ENCODE measurements around the gene ANKRD23.
"Not testable (repeated sequence)": the region's sequence is repeated elsewhere in the genome, so short reads cannot be mapped to it uniquely, and the experiment has no call there.

ANKRD23 gene

GRCh38 chr2:96863575-96864342 lies 19.9 kb upstream of the ANKRD23 start:
- no peak for DNase-seq (ENCODE audit: low read depth, low spot score)

GRCh38 chr2:96863056-96863455 lies 19.2 kb upstream of the ANKRD23 start:
- DNase-seq (ENCODE audit: low read depth, low spot score) = not testable (repeated sequence)

- DNase-seq (ENCODE audit: low read depth, low spot score) = no peak
Measured at GRCh38 chr2:96861074-96861473, 17.3 kb upstream of the ANKRD23 start.

GRCh38 chr2:96860065-96861029 lies 16.5 kb upstream of the ANKRD23 start:
- DNase-seq (ENCODE audit: low read depth, low spot score) = no peak

- DNase-seq (ENCODE audit: low read depth, low spot score) = no peak
Measured at GRCh38 chr2:96859681-96860064, 15.9 kb upstream of the ANKRD23 start.

- peak; percentile 30 for DNase-seq (ENCODE audit: low read depth, low spot score)
Measured at GRCh38 chr2:96859099-96859649, 15.4 kb upstream of the ANKRD23 start.

GRCh38 chr2:96857667-96858372 lies 14.0 kb upstream of the ANKRD23 start, which contains the start of gene ANKRD39:
Gene ANKRD39 (minus strand): TSS chr2:96858016. CDS start chr2:96857987, 29 bp downstream.
- DNase-seq (ENCODE audit: low read depth, low spot score) = peak; percentile 100

- peak; percentile 37 for DNase-seq (ENCODE audit: low read depth, low spot score)
Measured at GRCh38 chr2:96856776-96857666, 13.2 kb upstream of the ANKRD23 start.

- no peak for DNase-seq (ENCODE audit: low read depth, low spot score)
Measured at GRCh38 chr2:96853321-96853720, 9.5 kb upstream of the ANKRD23 start.

- DNase-seq (ENCODE audit: low read depth, low spot score) = no peak
Measured at GRCh38 chr2:96852667-96853066, 8.8 kb upstream of the ANKRD23 start.

- DNase-seq (ENCODE audit: low read depth, low spot score) = no peak
Measured at GRCh38 chr2:96848264-96848663, 4.4 kb upstream of the ANKRD23 start.

- DNase-seq (ENCODE audit: low read depth, low spot score) = no peak
Measured at GRCh38 chr2:96847586-96847985, 3.8 kb upstream of the ANKRD23 start.

- no peak for DNase-seq (ENCODE audit: low read depth, low spot score)
Measured at GRCh38 chr2:96846825-96847224, 3.0 kb upstream of the ANKRD23 start.

GRCh38 chr2:96844405-96844808 lies 586 bp upstream of the ANKRD23 start:
- DNase-seq (ENCODE audit: low read depth, low spot score) = no peak

- DNase-seq (ENCODE audit: low read depth, low spot score) = no peak
Measured at GRCh38 chr2:96842600-96842999, 1.2 kb downstream of the ANKRD23 start.

GRCh38 chr2:96841701-96842495 lies 1.9 kb downstream of the ANKRD23 start:
- DNase-seq (ENCODE audit: low read depth, low spot score) = no peak

- DNase-seq (ENCODE audit: low read depth, low spot score) = no peak
Measured at GRCh38 chr2:96839875-96840850, 3.7 kb downstream of the ANKRD23 start.

GRCh38 chr2:96839293-96839874 lies 4.4 kb downstream of the ANKRD23 start:
- DNase-seq (ENCODE audit: low read depth, low spot score) = no peak

Data from astrocyte of the hippocampus (primary cell).